IgD-negative memory B cell (primary cell): ENCODE data around the gene AMBP. TPM values are rescaled to one million over a fixed set of nuclear protein-coding genes. Genes with fewer than 3 reads are reported as not detected.

ENCODE experiments used
- H3K27ac Mint-ChIP-seq, 3 donors: one replicate each; pipeline ENCODE4 v1.8.0; 2020 to 2022; ENCODE audit warnings: mild to moderate bottlenecking in 3 of 3, mixed read lengths in 3 of 3, moderate library complexity in 1 of 3
- H3K27me3 Mint-ChIP-seq: one replicate; pipeline ENCODE4 v1.8.0; 2021; ENCODE audit warnings: mixed read lengths
- H3K36me3 Mint-ChIP-seq: one replicate; pipeline ENCODE4 v1.8.0; 2020; ENCODE audit warnings: mild to moderate bottlenecking, mixed read lengths
- H3K4me1 Mint-ChIP-seq, 3 donors: one replicate each; pipeline ENCODE4 v1.8.0; 2020 to 2022; ENCODE audit warnings: mixed read lengths in 3 of 3, mild to moderate bottlenecking in 1 of 3
- H3K4me3 Mint-ChIP-seq, 4 donors: one replicate each; pipeline ENCODE4 v1.8.0; 2020 to 2022; ENCODE audit warnings: mild to moderate bottlenecking in 4 of 4, mixed read lengths in 4 of 4, moderate library complexity in 3 of 4
- H3K9me3 Mint-ChIP-seq, 3 donors: one replicate each; pipeline ENCODE4 v1.8.0; 2020 to 2021; ENCODE audit warnings: mixed read lengths in 3 of 3, mild to moderate bottlenecking in 1 of 3
- polyA plus RNA-seq: library from polyadenylated mRNA; unstranded; fragments of 300-500 nt; fragmentation: Illumina TruSeq; gene quantifications from one replicate; pipeline ENCODE4 v1.2.3, GENCODE V29; 2021

Gene AMBP
- polyA plus RNA-seq, 1 donor from 2014 or later = not detected

GRCh38 chr9:114100536-114100935, 22.4 kb upstream of the AMBP start:
- peaks cover 16% of the 10 kb centered on the region for H3K27me3 Mint-ChIP-seq
- no peaks in the 10 kb centered on the region for H3K36me3 Mint-ChIP-seq
- H3K4me3 Mint-ChIP-seq = no peak overlapping the region
- no peak overlapping the region for H3K27ac Mint-ChIP-seq
- H3K9me3 Mint-ChIP-seq = peaks cover 5 to 10% (median 7%) of the 10 kb centered on the region in 3 donors
- peaks cover 0 to 5% (median 0%) of the 10 kb centered on the region in 3 donors for H3K4me1 Mint-ChIP-seq

GRCh38 chr9:114099669-114100270, 21.7 kb upstream of the AMBP start:
- H3K4me3 Mint-ChIP-seq = no peak overlapping the region
- H3K27ac Mint-ChIP-seq = no peak overlapping the region
- peaks cover 5 to 10% (median 7%) of the 10 kb centered on the region in 3 donors for H3K9me3 Mint-ChIP-seq
- peaks cover 0 to 5% (median 0%) of the 10 kb centered on the region in 3 donors for H3K4me1 Mint-ChIP-seq
- peaks cover under 1% of the 10 kb centered on the region for H3K36me3 Mint-ChIP-seq
- peaks cover 22% of the 10 kb centered on the region for H3K27me3 Mint-ChIP-seq

GRCh38 chr9:114098936-114099668, 21.0 kb upstream of the AMBP start, which contains the start of gene KIF12:
KIF12 (minus strand) TSS chr9:114099292; CDS start chr9:114099276, 16 bp downstream.
- Mint-ChIP-seq H3K27ac (no peak within 1 kb of the TSS), H3K36me3 (peaks cover 2% of the 10 kb centered on the region), H3K27me3 (peaks cover 24% of the 10 kb centered on the region), H3K4me1 (peaks cover 0 to 5% (median 0%) of the 10 kb centered on the region in 3 donors), H3K9me3 (peaks cover 5 to 10% (median 7%) of the 10 kb centered on the region in 3 donors), H3K4me3 (peak within 1 kb of the TSS in 2 of 4 donors; percentile 45 to 72)

- H3K9me3 Mint-ChIP-seq = peaks cover 5 to 10% (median 7%) of the 10 kb centered on the region in 3 donors
- H3K27me3 Mint-ChIP-seq = peaks cover 24% of the 10 kb centered on the region
- H3K27ac Mint-ChIP-seq = no peak overlapping the region
- peaks cover 2% of the 10 kb centered on the region for H3K36me3 Mint-ChIP-seq
- H3K4me3 Mint-ChIP-seq = no peak overlapping the region
- peaks cover 0 to 5% (median 0%) of the 10 kb centered on the region in 3 donors for H3K4me1 Mint-ChIP-seq
Measured at GRCh38 chr9:114098021-114098935, 20.2 kb upstream of the AMBP start.

- peak overlapping the region in 2 of 4 donors; percentile 77 to 90 for H3K4me3 Mint-ChIP-seq
- peaks cover 5 to 8% (median 6%) of the 10 kb centered on the region in 3 donors for H3K9me3 Mint-ChIP-seq
- H3K4me1 Mint-ChIP-seq = peaks cover 0 to 5% (median 0%) of the 10 kb centered on the region in 3 donors
- peaks cover 2% of the 10 kb centered on the region for H3K36me3 Mint-ChIP-seq
- no peak overlapping the region for H3K27ac Mint-ChIP-seq
- H3K27me3 Mint-ChIP-seq = peaks cover 23% of the 10 kb centered on the region
Measured at GRCh38 chr9:114097613-114098020, 19.5 kb upstream of the AMBP start.

GRCh38 chr9:114096866-114097612, 18.9 kb upstream of the AMBP start:
- Mint-ChIP-seq H3K9me3 (peaks cover 3 to 5% (median 5%) of the 10 kb centered on the region in 3 donors), H3K27me3 (peaks cover 23% of the 10 kb centered on the region), H3K36me3 (peaks cover 2% of the 10 kb centered on the region), H3K4me3 (peak overlapping the region in 2 of 4 donors; percentile 77 to 90), H3K27ac (no peak overlapping the region), H3K4me1 (peaks cover 0 to 5% (median 0%) of the 10 kb centered on the region in 3 donors)

- H3K4me3 Mint-ChIP-seq = peak overlapping the region in 1 of 4 donors; percentile 88
- peaks cover 20% of the 10 kb centered on the region for H3K27me3 Mint-ChIP-seq
- no peak overlapping the region for H3K27ac Mint-ChIP-seq
Measured at GRCh38 chr9:114096041-114096511, 18.0 kb upstream of the AMBP start.

GRCh38 chr9:114094971-114095370, 16.9 kb upstream of the AMBP start:
- Mint-ChIP-seq H3K9me3 (no peaks in the 10 kb centered on the region), H3K27me3 (peaks cover 24% of the 10 kb centered on the region), H3K4me1 (peaks cover 0 to 5% (median 0%) of the 10 kb centered on the region in 3 donors), H3K4me3 (no peak overlapping the region), H3K36me3 (peaks cover 2% of the 10 kb centered on the region), H3K27ac (no peak overlapping the region)

More at GRCh38 chr9:114096041-114096511, 18.0 kb upstream of the AMBP start:
- H3K9me3 Mint-ChIP-seq = peaks cover 0 to 2% (median 0%) of the 10 kb centered on the region in 3 donors
- H3K36me3 Mint-ChIP-seq = peaks cover 2% of the 10 kb centered on the region
- peaks cover 0 to 5% (median 0%) of the 10 kb centered on the region in 3 donors for H3K4me1 Mint-ChIP-seq

- peaks cover 2% of the 10 kb centered on the region for H3K36me3 Mint-ChIP-seq
- H3K27me3 Mint-ChIP-seq = peaks cover 23% of the 10 kb centered on the region
- H3K9me3 Mint-ChIP-seq = no peaks in the 10 kb centered on the region
Measured at GRCh38 chr9:114093761-114094505, 15.8 kb upstream of the AMBP start.

GRCh38 chr9:114093031-114093471, 15.0 kb upstream of the AMBP start:
- Mint-ChIP-seq H3K4me1 (peaks cover 0 to 5% (median 0%) of the 10 kb centered on the region in 3 donors), H3K27ac (no peak overlapping the region), H3K4me3 (no peak overlapping the region), H3K36me3 (peaks cover 2% of the 10 kb centered on the region), H3K27me3 (peaks cover 23% of the 10 kb centered on the region), H3K9me3 (no peaks in the 10 kb centered on the region)

More at GRCh38 chr9:114093761-114094505, 15.8 kb upstream of the AMBP start:
- Mint-ChIP-seq H3K4me1 (peaks cover 0 to 5% (median 0%) of the 10 kb centered on the region in 3 donors), H3K4me3 (no peak overlapping the region), H3K27ac (no peak overlapping the region)

GRCh38 chr9:114092336-114092735, 14.2 kb upstream of the AMBP start:
- no peak overlapping the region for H3K27ac Mint-ChIP-seq
- peaks cover 19% of the 10 kb centered on the region for H3K27me3 Mint-ChIP-seq
- H3K36me3 Mint-ChIP-seq = peaks cover 2% of the 10 kb centered on the region
- H3K4me3 Mint-ChIP-seq = no peak overlapping the region
- H3K4me1 Mint-ChIP-seq = peaks cover 0 to 1% (median 0%) of the 10 kb centered on the region in 3 donors
- no peaks in the 10 kb centered on the region for H3K9me3 Mint-ChIP-seq

GRCh38 chr9:114091711-114092110, 13.6 kb upstream of the AMBP start:
- Mint-ChIP-seq H3K36me3 (peaks cover 2% of the 10 kb centered on the region), H3K27ac (no peak overlapping the region), H3K4me1 (peaks cover 0 to 1% (median 0%) of the 10 kb centered on the region in 3 donors), H3K27me3 (peaks cover 14% of the 10 kb centered on the region), H3K9me3 (no peaks in the 10 kb centered on the region), H3K4me3 (no peak overlapping the region)

GRCh38 chr9:114090798-114091197, 12.7 kb upstream of the AMBP start:
- Mint-ChIP-seq H3K27ac (no peak overlapping the region), H3K4me3 (no peak overlapping the region), H3K27me3 (peaks cover 14% of the 10 kb centered on the region), H3K36me3 (peaks cover 2% of the 10 kb centered on the region), H3K4me1 (no peaks in the 10 kb centered on the region), H3K9me3 (no peaks in the 10 kb centered on the region)
